Right atrium auricular region (tissue), 2 donors: Measurements from ENCODE around the gene KAZN. TPM values are rescaled to one million over a fixed set of nuclear protein-coding genes. Genes with fewer than 3 reads are reported as not detected.

ENCODE experiments used
- DNase-seq: peaks from one replicate; pipeline ENCODE4 v3.0.0-alpha.2; 2019; ENCODE audit warnings: low spot score
- H3K27ac ChIP-seq, 2 donors: fragments of 200-600 bp; sonication (generic); 1 replicate in 1 of 2; 2 replicates in 1 of 2; pipeline ENCODE4 v1.5.1; 2016 to 2019
- H3K27me3 ChIP-seq, 2 donors: fragments of 200-600 bp; sonication (generic); one replicate each; pipeline versions ENCODE4 v1.5.1 to v1.6.0; 2017 to 2019
- H3K36me3 ChIP-seq: fragments of 200-600 bp; sonication (generic); one replicate; pipeline ENCODE4 v1.5.1; 2016
- H3K4me1 ChIP-seq, 2 donors: fragments of 200-600 bp; sonication (generic); one replicate each; pipeline versions ENCODE4 v1.5.1 to v1.6.0; 2017 to 2019
- H3K4me3 ChIP-seq, 2 donors: fragments of 200-600 bp; sonication (generic); 1 replicate in 1 of 2; 2 replicates in 1 of 2; pipeline ENCODE4 v1.5.1; 2017 to 2019; ENCODE audit warnings: mild to moderate bottlenecking in 1 of 2, moderate library complexity in 1 of 2
- H3K9me3 ChIP-seq, 2 donors: fragments of 200-600 bp; sonication (generic); one replicate each; pipeline ENCODE4 v1.5.1; 2019
- CTCF ChIP-seq, 2 donors: fragments of 200-600 bp; sonication (generic); IDR thresholded peaks; one replicate each; pipeline ENCODE4 v1.5.1; 2019; ENCODE audit warnings: antibody characterized with exemption in 2 of 2
- total RNA-seq, 2 donors: library from RNA; depleted of rRNA; stranded (reverse); fragments of >200 nt; gene quantifications; one replicate each; pipeline ENCODE4 v1.1.0, GENCODE V29; 2016

The KAZN gene
- total RNA-seq, 2 donors from 2014 or later: 3.9 to 6.8 TPM

- Histone ChIP-seq H3K36me3 (no peaks in the 10 kb centered on the region), H3K27ac (no peak overlapping the region), H3K4me1 (peaks cover 0 to 4% of the 10 kb centered on the region in 2 donors), H3K9me3 (no peaks in the 10 kb centered on the region), H3K4me3 (no peak overlapping the region), H3K27me3 (no peaks in the 10 kb centered on the region)
- TF ChIP-seq CTCF (IDR thresholded peaks at IDR 0.05): no peak
- no peak for DNase-seq
These were observed 402.2 kb downstream of the KAZN start for GRCh38 chr1:15000671-15001070.

GRCh38 chr1:15001317-15001915 lies 402.9 kb downstream of the KAZN start:
- Histone ChIP-seq H3K36me3 (no peaks in the 10 kb centered on the region), H3K27ac (no peak overlapping the region), H3K9me3 (no peaks in the 10 kb centered on the region), H3K4me1 (peaks cover 0 to 4% of the 10 kb centered on the region in 2 donors), H3K27me3 (no peaks in the 10 kb centered on the region), H3K4me3 (no peak overlapping the region)
- TF ChIP-seq CTCF (IDR thresholded peaks at IDR 0.05): no peak
- DNase-seq: no peak

- H3K27me3 ChIP-seq: no peaks in the 10 kb centered on the region
- H3K4me3 ChIP-seq: no peak overlapping the region
- DNase-seq: no peak
- H3K4me1 ChIP-seq: peaks cover 0 to 6% of the 10 kb centered on the region in 2 donors
- TF ChIP-seq CTCF (IDR thresholded peaks at IDR 0.05): no peak
- no peaks in the 10 kb centered on the region for H3K9me3 ChIP-seq
- no peak overlapping the region for H3K27ac ChIP-seq
- H3K36me3 ChIP-seq: no peaks in the 10 kb centered on the region
These were observed 403.8 kb downstream of the KAZN start for GRCh38 chr1:15002325-15002724.

- H3K36me3 ChIP-seq: no peaks in the 10 kb centered on the region
- DNase-seq: no peak
- TF ChIP-seq CTCF (IDR thresholded peaks at IDR 0.05): no peak
These were observed 405.9 kb downstream of the KAZN start for GRCh38 chr1:15004396-15004795.

GRCh38 chr1:15005116-15005515 lies 406.6 kb downstream of the KAZN start:
- no peaks in the 10 kb centered on the region for H3K9me3 ChIP-seq
- TF ChIP-seq CTCF (IDR thresholded peaks at IDR 0.05): no peak

More at GRCh38 chr1:15004396-15004795, 405.9 kb downstream of the KAZN start:
- Histone ChIP-seq H3K4me3 (no peak overlapping the region), H3K27me3 (no peaks in the 10 kb centered on the region), H3K4me1 (peaks cover 0 to 15% of the 10 kb centered on the region in 2 donors), H3K27ac (no peak overlapping the region), H3K9me3 (no peaks in the 10 kb centered on the region)

GRCh38 chr1:15007368-15007767 lies 408.9 kb downstream of the KAZN start:
- DNase-seq: no peak
- H3K4me1 ChIP-seq: peaks cover 0 to 15% of the 10 kb centered on the region in 2 donors
- TF ChIP-seq CTCF (IDR thresholded peaks at IDR 0.05): no peak
- H3K9me3 ChIP-seq: no peaks in the 10 kb centered on the region
- H3K27ac ChIP-seq: no peak overlapping the region
- H3K36me3 ChIP-seq: no peaks in the 10 kb centered on the region
- H3K27me3 ChIP-seq: no peaks in the 10 kb centered on the region
- no peak overlapping the region for H3K4me3 ChIP-seq

More at GRCh38 chr1:15005116-15005515, 406.6 kb downstream of the KAZN start:
- Histone ChIP-seq H3K36me3 (no peaks in the 10 kb centered on the region), H3K27ac (no peak overlapping the region), H3K4me3 (no peak overlapping the region), H3K4me1 (peaks cover 0 to 15% of the 10 kb centered on the region in 2 donors), H3K27me3 (no peaks in the 10 kb centered on the region)
- DNase-seq: no peak
